GM21423 (cell line): ENCODE results near the gene PTPN14.
"Not testable (repeated sequence)": the region's sequence is repeated elsewhere in the genome, so short reads cannot be mapped to it uniquely, and the experiment has no call there.

Experiments
- ATAC-seq: cut with Tn5 transposase; IDR thresholded peaks from one replicate; pipeline ENCODE4 v1.9.1; 2021; ENCODE audit warnings: mild to moderate bottlenecking, moderate library complexity; ENCODE audit not compliant: unreplicated experiment

PTPN14 gene

GRCh38 chr1:214413315-214413714 is 138.1 kb downstream of the PTPN14 start:
- ATAC-seq, result no peak

DNA sequence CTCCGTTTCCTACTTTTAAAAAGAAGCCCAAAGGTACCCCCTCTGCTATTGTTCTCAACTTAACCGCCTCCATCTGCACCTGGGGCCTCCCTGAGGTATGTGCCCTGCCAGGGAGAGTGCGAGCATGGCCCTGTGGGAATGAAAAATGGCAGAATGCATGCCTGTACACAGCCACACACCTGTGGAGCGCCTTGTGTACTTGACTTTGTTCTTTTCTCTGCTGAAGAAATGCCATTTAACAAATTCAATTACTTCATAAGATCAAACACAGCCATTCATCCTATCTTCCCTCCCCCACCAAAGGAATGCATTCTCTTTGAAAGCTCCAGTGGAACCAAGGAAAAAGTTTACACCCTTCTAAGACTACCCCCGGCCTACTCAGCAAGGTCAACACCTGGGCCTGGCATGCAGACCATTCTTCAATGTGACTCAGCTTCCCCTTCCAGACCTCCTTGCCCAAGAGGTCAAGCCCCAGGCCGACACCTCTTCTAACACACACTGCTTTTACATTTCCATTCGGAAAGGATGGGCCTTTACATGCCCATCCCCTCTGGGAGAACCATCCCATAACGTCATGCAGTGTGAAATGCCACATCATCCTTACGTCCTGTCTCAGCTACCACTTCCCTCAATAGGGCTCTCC is 146.7 kb downstream of the PTPN14 start:
- ATAC-seq, result peak; percentile 28

- ATAC-seq, result peak; percentile 89
These were observed 147.2 kb downstream of the PTPN14 start for GRCh38 chr1:214404154-214404553.

- ATAC-seq, result no peak
These were observed 148.0 kb downstream of the PTPN14 start for GRCh38 chr1:214403431-214403830.

- no peak for ATAC-seq
These were observed 148.8 kb downstream of the PTPN14 start for GRCh38 chr1:214402613-214403083.

DNA sequence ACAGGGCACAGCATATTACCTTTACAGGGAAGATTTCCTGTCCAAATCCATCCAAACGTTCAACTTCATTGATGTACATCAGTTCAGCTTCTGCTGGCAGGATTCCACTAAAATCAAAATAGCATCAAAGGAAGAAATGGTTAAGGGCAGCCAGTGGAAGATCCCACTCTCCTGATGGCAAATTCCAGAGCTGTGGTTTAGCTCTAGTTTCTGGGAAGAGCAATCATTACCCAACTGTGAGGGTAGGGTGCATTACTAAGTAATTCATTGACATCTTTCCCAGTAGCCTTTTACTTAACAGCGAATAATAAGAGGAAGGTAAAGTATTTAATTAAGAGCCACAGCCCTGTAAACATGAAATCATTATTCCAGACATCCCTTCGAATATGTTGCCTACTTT is 149.7 kb downstream of the PTPN14 start:
- ATAC-seq, result no peak

GRCh38 chr1:214400131-214400530 is 151.3 kb downstream of the PTPN14 start:
- no peak for ATAC-seq

GRCh38 chr1:214398490-214398889 is 152.9 kb downstream of the PTPN14 start:
- no peak for ATAC-seq

- ATAC-seq, result no peak
These were observed 153.9 kb downstream of the PTPN14 start for GRCh38 chr1:214397497-214397896.

DNA sequence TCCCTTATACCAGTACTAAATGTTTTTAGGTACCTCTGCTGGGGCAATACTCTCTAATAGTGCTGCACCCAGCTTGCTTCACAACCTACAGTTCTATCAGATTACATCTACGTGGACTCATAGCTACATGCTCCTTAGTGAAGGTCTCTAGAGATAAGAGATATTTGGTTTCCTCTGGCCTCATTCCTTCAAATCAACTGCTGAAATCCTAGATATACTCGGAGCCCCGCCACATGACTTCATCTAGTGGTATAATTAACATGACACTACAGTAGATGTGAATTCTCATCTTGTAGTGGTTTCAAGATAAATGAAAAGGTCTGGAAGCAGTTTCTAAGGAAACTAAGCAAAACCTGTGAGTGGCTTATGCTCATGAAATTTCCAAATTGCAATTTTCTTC is 155.1 kb downstream of the PTPN14 start:
- ATAC-seq, result no peak

DNA sequence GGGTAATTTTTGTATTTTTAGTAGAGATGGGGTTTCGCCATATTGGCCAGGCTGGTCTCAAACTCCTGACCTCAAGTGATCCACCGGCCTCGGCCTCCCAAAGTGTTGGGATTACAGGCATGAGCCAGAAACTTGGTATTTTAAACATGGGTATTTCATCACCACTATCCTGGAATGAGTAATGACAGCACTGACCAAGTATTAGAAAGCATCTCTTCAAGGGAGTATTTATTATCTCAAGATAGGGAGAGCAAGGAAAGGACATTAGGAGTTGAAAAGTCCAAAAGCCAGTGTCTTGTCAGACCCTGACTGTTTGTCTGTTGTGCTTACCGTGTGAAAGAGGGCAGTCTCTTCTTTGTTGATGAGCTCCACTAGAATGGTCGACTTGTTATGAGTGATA is 156.8 kb downstream of the PTPN14 start:
- not testable (repeated sequence) for ATAC-seq

DNA sequence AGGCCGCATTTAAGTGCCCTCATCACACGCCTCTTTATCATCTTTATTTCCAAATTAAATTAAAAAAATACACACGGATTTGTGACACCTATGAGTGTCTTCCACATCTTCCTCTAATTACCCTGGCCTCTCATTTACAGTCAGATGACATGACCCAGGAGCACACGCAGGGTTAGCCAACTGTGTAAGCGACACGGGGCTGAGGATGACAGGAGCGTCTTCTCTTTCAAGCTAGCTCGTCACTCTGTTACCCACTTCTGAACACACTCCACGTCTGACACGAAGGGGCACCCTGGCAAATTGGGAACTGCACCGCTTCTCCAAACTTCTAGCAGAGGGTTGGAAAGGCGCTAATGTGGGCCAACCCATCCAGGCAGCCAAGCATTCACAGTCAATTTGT is 158.3 kb downstream of the PTPN14 start:
- ATAC-seq, result no peak

DNA sequence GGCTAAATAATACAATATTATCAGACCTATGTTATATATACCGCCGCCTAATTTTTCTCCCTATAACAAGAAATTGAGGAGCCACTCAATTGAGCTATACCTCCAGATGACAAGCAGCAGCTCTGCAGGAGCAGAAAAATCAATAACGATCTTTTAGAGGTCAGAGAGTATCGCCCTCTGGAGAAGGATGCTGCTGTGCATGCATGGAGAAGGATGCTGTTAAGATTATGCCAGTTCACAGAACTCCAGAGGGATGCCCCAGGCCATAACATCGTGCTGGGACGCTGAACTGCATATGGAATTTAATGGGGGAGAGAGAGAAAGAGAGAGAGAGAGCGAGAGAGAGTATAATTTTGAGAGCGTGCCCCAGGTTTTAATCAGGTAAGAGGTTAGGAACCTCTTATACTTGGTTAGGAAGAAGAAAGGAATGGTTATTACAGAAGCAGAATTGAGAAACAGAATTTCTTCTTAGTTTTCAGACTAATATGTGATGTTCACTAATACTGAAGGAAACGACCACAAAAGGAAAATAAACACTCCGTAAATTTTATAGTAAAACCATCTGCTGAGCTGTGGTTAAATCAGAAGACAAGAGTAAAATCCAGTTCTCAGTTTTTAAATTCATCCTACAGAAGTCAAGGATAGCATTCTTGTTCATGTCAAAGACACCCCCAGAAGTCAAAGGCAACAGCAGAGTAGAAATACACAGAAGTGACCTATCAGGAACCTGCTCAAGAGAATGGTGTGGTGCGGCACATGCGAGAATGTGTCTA is 159.3 kb downstream of the PTPN14 start:
- no peak for ATAC-seq

DNA sequence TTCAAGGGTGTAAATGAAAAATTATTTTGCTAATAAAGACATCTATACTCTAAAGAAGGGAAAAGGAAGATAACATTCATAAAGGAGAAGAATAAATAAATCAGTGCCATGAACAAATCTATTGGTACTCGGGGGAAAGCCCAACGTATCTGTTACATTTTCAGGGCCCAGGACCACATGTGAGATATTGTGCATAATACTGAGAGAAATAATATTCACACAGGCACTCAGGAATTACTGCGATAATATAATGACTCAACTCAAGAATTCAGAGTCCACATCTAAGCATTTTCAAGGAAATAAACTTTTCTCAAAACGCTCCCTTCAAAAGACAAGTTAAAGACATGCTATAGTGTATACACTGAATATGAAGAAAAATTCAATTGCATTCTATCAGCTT is 161.7 kb downstream of the PTPN14 start:
- no peak for ATAC-seq

GRCh38 chr1:214386747-214387146 is 164.7 kb downstream of the PTPN14 start:
- no peak for ATAC-seq

GRCh38 chr1:214386333-214386732 is 165.1 kb downstream of the PTPN14 start:
- ATAC-seq, result no peak

- no peak for ATAC-seq
These were observed 166.0 kb downstream of the PTPN14 start for GRCh38 chr1:214385428-214385827.

DNA sequence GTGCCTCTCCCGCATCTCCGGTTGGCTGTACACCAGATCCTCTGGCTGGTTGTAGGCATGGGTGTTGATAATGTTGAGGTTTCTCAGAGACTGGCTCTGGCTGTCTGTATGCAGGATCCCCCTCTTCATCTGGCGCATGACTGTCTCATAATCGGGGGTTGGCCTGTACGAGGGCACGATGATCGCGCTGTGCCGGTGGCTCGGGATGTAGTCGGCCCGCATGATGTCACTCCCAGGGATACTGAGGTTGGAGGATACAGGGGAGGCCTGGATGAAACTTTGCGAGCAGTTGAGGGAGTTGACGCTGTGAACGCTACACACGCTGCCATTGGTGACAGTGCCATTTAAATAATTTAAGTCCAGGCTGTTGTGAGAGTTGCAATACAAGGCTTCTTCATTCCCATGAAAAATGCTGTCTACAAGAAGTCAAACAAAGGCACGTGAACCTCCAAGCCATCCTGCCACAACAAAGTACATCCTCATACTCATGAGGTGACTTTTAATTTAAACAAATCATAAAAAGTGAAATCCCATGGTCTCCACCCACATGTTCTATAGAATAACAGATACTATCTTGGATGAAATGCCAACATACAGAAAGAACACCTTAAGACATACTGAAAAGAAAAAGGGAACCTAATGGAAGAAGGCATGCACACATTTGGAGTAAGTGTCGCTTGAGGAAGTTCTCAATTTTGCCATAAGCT is 166.9 kb downstream of the PTPN14 start:
- ATAC-seq, result no peak

- no peak for ATAC-seq
These were observed 167.7 kb downstream of the PTPN14 start for GRCh38 chr1:214383381-214384372.

DNA sequence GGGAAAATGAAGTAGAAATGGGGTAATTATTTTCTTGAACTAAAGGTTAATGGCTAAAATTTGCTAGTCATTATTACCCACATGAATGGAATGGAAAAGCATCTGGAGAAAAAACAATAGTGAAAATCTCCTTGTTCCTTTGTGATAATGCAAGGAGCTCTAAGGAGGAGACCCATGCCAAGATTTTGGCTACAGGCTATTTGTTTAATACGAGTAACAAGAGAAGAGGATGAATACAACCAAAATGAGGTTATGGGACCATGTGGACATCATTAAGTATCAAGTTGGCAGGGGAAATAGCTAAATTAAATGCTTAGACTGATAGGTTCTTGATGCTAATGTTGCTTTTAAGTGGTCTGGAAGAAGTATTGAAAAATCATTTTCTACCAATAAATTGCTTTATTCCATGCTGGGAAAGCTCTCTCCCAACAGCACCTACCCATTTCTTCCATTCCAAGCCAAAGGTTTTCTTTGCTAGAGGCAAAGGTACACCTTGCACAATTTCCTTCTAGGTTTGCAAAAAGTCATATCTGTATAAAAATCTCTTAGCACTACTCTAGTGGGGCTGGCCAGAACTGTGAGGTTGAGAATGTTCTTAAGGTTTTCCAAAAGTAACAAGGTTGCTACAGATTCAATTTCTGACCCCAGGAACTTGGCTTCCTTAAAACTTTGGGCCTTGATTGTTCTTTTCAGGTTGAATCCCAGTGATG is 170.3 kb downstream of the PTPN14 start:
- no peak for ATAC-seq
